ENCODE results near the gene NARS2.
"Not testable (repeated sequence)": the region's sequence is repeated elsewhere in the genome, so short reads cannot be mapped to it uniquely, and the experiment has no call there.

Gene NARS2

DNA sequence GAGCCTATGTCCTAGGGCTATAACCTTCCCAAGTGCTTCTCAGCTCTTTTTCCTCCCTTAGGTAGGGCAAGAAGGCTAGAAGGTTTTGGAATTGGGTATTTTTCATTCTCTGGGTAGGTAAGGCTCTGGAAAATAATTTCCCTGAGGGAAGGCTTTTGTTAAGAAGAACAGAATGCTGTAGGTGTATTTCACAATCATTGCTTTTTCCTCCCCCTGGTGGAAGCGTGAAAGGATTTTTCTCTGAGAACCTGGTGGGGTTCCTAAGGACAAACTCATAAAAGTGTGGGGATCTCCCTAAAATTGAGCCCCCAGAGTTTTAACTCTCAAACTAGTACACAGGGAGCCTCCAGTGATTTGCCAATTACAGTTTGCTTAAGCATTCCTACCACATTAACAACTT, 41.1 kb upstream of the NARS2 start:
- Histone ChIP-seq H3K79me2 (ENCODE audit: insufficient read depth, low read length) (no peaks in the 10 kb centered on the region), H3K27ac (ENCODE audit: low read depth, low read length, poor library complexity, severe bottlenecking) (no peak overlapping the region), H3K9me2 (ENCODE audit: low read depth, low read length) (no peaks in the 10 kb centered on the region), H3K36me3 (ENCODE audit: insufficient read depth, low read length) (no peaks in the 10 kb centered on the region), H3K4me1 (ENCODE audit: insufficient read depth, low read length, severe bottlenecking) (no peaks in the 10 kb centered on the region), H3K4me2 (ENCODE audit: low read length) (no peak overlapping the region), H3F3A (ENCODE audit: insufficient read depth, low read length) (no peaks in the 10 kb centered on the region), H3K27me3 (ENCODE audit: insufficient read depth, low read length) (no peaks in the 10 kb centered on the region), H3K4me3 (ENCODE audit: low read depth, low read length, poor library complexity, severe bottlenecking) (no peak overlapping the region), H3K9me3 (ENCODE audit: low read length) (no peaks in the 10 kb centered on the region), H2AFZ (ENCODE audit: low read length) (no peak overlapping the region), H4K20me1 (ENCODE audit: insufficient read depth, low read length) (no peaks in the 10 kb centered on the region), H3K9ac (ENCODE audit: low read length) (no peak overlapping the region)
- TF ChIP-seq EZH2 (IDR thresholded peaks at IDR 0.05; ENCODE audit: borderline replicate concordance, low read length): no peak
- TF ChIP-seq, protein P1, sequence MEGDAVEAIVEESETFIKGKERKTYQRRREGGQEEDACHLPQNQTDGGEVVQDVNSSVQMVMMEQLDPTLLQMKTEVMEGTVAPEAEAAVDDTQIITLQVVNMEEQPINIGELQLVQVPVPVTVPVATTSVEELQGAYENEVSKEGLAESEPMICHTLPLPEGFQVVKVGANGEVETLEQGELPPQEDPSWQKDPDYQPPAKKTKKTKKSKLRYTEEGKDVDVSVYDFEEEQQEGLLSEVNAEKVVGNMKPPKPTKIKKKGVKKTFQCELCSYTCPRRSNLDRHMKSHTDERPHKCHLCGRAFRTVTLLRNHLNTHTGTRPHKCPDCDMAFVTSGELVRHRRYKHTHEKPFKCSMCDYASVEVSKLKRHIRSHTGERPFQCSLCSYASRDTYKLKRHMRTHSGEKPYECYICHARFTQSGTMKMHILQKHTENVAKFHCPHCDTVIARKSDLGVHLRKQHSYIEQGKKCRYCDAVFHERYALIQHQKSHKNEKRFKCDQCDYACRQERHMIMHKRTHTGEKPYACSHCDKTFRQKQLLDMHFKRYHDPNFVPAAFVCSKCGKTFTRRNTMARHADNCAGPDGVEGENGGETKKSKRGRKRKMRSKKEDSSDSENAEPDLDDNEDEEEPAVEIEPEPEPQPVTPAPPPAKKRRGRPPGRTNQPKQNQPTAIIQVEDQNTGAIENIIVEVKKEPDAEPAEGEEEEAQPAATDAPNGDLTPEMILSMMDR (IDR thresholded peaks at IDR 0.05; ENCODE audit: low read length): no peak

DNA sequence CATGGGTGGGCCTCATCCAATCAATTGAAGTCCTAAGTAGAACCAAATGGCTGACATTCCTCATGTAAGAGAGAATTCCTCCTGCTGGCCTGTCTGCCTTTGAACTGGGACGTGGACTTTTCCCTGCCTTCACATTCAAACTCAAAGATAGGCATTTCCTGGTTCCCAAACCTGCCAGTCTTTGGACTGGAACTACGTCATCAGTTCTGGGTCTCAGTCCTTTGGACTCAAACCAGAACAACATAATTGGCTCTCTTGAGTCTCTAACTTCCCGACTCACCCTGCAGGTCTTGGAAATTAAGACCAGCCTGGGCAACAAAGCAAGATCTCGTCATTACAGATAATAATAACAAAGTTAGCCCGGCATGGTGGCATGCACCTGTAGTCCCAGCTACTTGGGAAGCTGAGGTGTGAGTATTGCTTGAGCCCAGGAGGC, 38.7 kb upstream of the NARS2 start:
- Histone ChIP-seq H2AFZ (ENCODE audit: low read length) (no peak overlapping the region), H3K4me1 (ENCODE audit: insufficient read depth, low read length, severe bottlenecking) (no peaks in the 10 kb centered on the region), H3F3A (ENCODE audit: insufficient read depth, low read length) (no peaks in the 10 kb centered on the region), H3K9me2 (ENCODE audit: low read depth, low read length) (no peaks in the 10 kb centered on the region), H3K79me2 (ENCODE audit: insufficient read depth, low read length) (no peaks in the 10 kb centered on the region), H3K4me3 (ENCODE audit: low read depth, low read length, poor library complexity, severe bottlenecking) (no peak overlapping the region), H3K27me3 (ENCODE audit: insufficient read depth, low read length) (no peaks in the 10 kb centered on the region), H3K27ac (ENCODE audit: low read depth, low read length, poor library complexity, severe bottlenecking) (no peak overlapping the region), H3K9ac (ENCODE audit: low read length) (no peak overlapping the region), H3K4me2 (ENCODE audit: low read length) (no peak overlapping the region), H3K9me3 (ENCODE audit: low read length) (no peaks in the 10 kb centered on the region), H3K36me3 (ENCODE audit: insufficient read depth, low read length) (no peaks in the 10 kb centered on the region), H4K20me1 (ENCODE audit: insufficient read depth, low read length) (no peaks in the 10 kb centered on the region)
- no peak for TF ChIP-seq EZH2 (IDR thresholded peaks at IDR 0.05; ENCODE audit: borderline replicate concordance, low read length)
- TF ChIP-seq, protein P1 (IDR thresholded peaks at IDR 0.05; ENCODE audit: low read length): no peak

DNA sequence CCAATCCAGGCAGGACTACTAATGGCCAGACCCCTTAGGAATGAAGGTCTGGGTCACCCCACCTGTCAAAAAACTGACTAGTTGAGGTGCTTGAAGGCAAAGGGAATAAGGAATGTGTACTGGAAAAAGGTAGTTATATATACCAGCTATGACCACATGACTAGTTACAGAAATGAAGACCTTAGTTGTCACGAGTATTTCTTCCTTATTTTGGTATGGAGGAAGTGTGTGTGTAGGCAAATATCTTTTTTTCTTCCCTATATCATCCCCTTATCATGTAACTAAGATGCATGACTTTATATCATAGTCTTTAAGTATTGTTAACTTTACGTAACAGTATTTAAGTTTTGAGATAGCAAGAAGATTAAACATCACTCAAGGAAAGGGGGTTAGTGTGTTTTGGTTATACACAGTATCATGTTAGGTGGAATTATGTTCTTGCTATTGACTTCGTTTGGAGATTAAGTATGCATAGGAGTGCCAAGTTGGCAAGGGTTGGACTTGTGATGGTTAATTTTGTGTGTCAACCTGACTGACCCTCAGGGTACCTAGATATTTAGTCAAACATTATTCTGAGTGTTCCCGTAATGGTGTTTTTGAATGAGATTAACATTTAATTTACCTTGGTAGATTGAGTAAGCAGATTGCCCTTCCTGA, 38.2 kb upstream of the NARS2 start:
- no peaks in the 10 kb centered on the region for H3K79me2 ChIP-seq (ENCODE audit: insufficient read depth, low read length)
- no peak overlapping the region for H3K9ac ChIP-seq (ENCODE audit: low read length)
- no peak for TF ChIP-seq EZH2 (IDR thresholded peaks at IDR 0.05; ENCODE audit: borderline replicate concordance, low read length)
- TF ChIP-seq, protein P1 (IDR thresholded peaks at IDR 0.05; ENCODE audit: low read length): no peak
- H3F3A ChIP-seq (ENCODE audit: insufficient read depth, low read length): no peaks in the 10 kb centered on the region
- H3K4me3 ChIP-seq (ENCODE audit: low read depth, low read length, poor library complexity, severe bottlenecking): no peak overlapping the region
- no peak overlapping the region for H3K4me2 ChIP-seq (ENCODE audit: low read length)
- H3K9me2 ChIP-seq (ENCODE audit: low read depth, low read length): no peaks in the 10 kb centered on the region
- no peak overlapping the region for H3K27ac ChIP-seq (ENCODE audit: low read depth, low read length, poor library complexity, severe bottlenecking)
- H2AFZ ChIP-seq (ENCODE audit: low read length): no peak overlapping the region
- H3K4me1 ChIP-seq (ENCODE audit: insufficient read depth, low read length, severe bottlenecking): no peaks in the 10 kb centered on the region
- no peaks in the 10 kb centered on the region for H3K9me3 ChIP-seq (ENCODE audit: low read length)
- H4K20me1 ChIP-seq (ENCODE audit: insufficient read depth, low read length): no peaks in the 10 kb centered on the region
- H3K36me3 ChIP-seq (ENCODE audit: insufficient read depth, low read length): no peaks in the 10 kb centered on the region
- no peaks in the 10 kb centered on the region for H3K27me3 ChIP-seq (ENCODE audit: insufficient read depth, low read length)

DNA sequence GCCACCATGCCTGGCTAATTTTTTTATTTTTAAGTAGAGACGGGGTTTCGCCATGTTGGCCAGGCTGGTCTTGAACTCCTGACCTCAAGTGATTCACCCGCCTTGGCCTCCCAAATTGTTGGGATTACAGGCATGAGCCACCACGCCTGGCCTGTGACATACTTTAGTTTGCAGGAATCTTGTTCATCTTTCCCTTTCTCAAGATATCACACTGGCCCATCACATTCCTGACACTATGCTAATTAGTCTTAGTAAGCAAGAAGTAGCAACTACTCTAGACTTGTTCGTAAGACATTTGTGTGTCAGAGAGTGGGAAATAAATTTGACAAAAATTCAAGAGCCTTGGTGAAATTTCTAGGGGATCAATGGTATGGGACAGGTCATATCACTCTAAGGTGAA, 34.7 kb upstream of the NARS2 start:
- not testable (repeated sequence) for H3K79me2 ChIP-seq (ENCODE audit: insufficient read depth, low read length); H3K9ac ChIP-seq (ENCODE audit: low read length); H2AFZ ChIP-seq (ENCODE audit: low read length); H3K9me3 ChIP-seq (ENCODE audit: low read length); H3F3A ChIP-seq (ENCODE audit: insufficient read depth, low read length); H3K4me1 ChIP-seq (ENCODE audit: insufficient read depth, low read length, severe bottlenecking); H3K4me2 ChIP-seq (ENCODE audit: low read length); H3K36me3 ChIP-seq (ENCODE audit: insufficient read depth, low read length); H3K27ac ChIP-seq (ENCODE audit: low read depth, low read length, poor library complexity, severe bottlenecking); H3K27me3 ChIP-seq (ENCODE audit: insufficient read depth, low read length); H3K4me3 ChIP-seq (ENCODE audit: low read depth, low read length, poor library complexity, severe bottlenecking); H4K20me1 ChIP-seq (ENCODE audit: insufficient read depth, low read length); H3K9me2 ChIP-seq (ENCODE audit: low read depth, low read length)
